Panc1 (cell line): Measurements from ENCODE around the gene PTPRR.

Source experiments
- CTCF ChIP-seq: fragments of 450-650 bp; IDR thresholded peaks from 2 replicates; pipeline ENCODE4 v1.5.1; 2017; ENCODE audit warnings: mild to moderate bottlenecking
- REST ChIP-seq, 2 experiments: IDR thresholded peaks; 2 replicates each; pipeline ENCODE4 v1.6.1; 2011 to 2012; ENCODE audit warnings: low read depth in 2 of 2, control low read depth in 1 of 2, low read length in 1 of 2, mild to moderate bottlenecking in 1 of 2, moderate library complexity in 1 of 2; ENCODE audit not compliant: insufficient read depth in 1 of 2

GRCh38 chr12:70835948-70836347 lies 84.6 kb downstream of the PTPRR start:
- no peak for TF ChIP-seq CTCF
- TF ChIP-seq REST (IDR thresholded peaks at IDR 0.05; ENCODE audit: insufficient read depth in 1 of 2, low read depth in 2 of 2, low read length in 1 of 2): no peak
